ENCODE results near the gene SPRR1A.

The SPRR1A gene

DNA sequence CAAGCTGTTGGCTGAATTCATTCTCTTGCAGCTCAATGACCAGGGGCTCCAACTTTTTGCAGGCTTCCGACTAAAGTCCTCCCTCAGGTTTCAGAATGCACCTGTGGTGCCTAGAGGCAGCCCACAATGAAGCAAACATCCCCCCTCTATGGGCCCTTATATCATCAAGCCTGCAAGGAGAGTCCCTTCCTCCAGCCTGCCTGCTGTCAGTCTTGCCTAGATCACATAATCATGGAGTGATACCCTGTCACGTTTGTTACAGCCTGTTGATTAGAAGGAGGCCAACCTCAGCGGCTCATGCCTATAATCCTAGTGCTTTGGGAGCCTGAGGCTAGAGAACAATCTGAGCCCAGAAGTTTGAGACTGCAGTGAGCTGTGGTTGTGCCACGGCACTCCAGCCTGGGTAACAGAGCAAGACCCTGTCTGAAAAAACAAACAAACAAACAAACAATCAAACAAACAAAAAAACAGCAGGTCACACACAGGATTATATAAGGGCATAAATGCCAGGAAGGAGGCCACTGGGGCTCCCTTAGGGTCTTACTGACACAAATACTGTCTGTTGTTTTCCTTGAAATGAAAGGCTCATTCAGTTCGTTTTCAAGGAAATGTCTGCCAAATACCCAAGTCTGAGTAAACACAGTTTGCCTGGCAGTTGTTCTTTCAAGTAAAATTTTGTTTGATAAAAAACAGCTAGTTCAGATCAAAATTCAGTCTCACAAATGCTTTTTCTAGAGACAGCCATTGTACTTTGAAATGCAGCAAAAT lies 12.9 kb downstream of the SPRR1A start:
- Histone ChIP-seq H3K4me1 (no peaks in the 10 kb centered on the region), H3K36me3 (no peaks in the 10 kb centered on the region), H3K27me3 (no peaks in the 10 kb centered on the region), H3K4me3 (no peak overlapping the region), H3K9me3 (peaks cover 0 to 6% (median 0%) of the 10 kb centered on the region in 3 donors), H3K27ac (no peak overlapping the region)
- no peak for DNase-seq
- no peak for TF ChIP-seq CTCF (IDR thresholded peaks at IDR 0.05)
- intact Hi-C loops (cut with DNase I; ENCODE audit: low total_unique reads) = no loop called here

GRCh38 chr1:152997901-152998300 lies 14.0 kb downstream of the SPRR1A start:
- intact Hi-C loops (cut with DNase I; ENCODE audit: low total_unique reads) = no loop called here
- Histone ChIP-seq H3K4me3 (no peak overlapping the region), H3K36me3 (no peaks in the 10 kb centered on the region), H3K27me3 (no peaks in the 10 kb centered on the region), H3K4me1 (no peaks in the 10 kb centered on the region), H3K27ac (no peak overlapping the region), H3K9me3 (peaks cover 0 to 6% (median 0%) of the 10 kb centered on the region in 3 donors)
- no peak for DNase-seq
- no peak for TF ChIP-seq CTCF (IDR thresholded peaks at IDR 0.05)

- TF ChIP-seq CTCF (IDR thresholded peaks at IDR 0.05) = no peak
- no peak overlapping the region for H3K4me3 ChIP-seq
- peaks cover 0 to 6% (median 0%) of the 10 kb centered on the region in 3 donors for H3K9me3 ChIP-seq
- H3K4me1 ChIP-seq = no peaks in the 10 kb centered on the region
- intact Hi-C loops (cut with DNase I; ENCODE audit: low total_unique reads) = no loop called here
- H3K27me3 ChIP-seq = no peaks in the 10 kb centered on the region
- H3K27ac ChIP-seq = no peak overlapping the region
- no peaks in the 10 kb centered on the region for H3K36me3 ChIP-seq
- DNase-seq = no peak
These were observed 14.6 kb downstream of the SPRR1A start for GRCh38 chr1:152998476-152998875.

DNA sequence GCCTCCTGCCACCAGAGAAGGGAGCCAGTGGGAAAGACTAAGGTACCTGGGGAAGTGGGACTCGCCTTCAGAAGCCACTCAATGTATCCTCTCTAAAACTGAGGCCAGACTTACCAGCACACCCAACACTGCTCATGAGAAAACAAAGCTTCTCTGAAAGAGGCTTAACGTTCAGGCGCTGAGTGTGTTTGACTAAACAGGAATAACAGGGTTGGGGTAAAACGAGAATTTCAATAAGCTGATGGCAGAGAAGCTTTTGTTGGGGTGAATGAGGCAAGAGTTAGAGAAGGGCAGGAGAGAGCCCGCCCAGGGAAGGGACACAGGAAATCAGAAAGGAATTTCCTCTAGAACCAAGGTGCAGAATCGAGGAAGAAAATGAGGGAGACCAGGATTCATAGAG lies 15.9 kb downstream of the SPRR1A start:
- no peak overlapping the region for H3K4me3 ChIP-seq
- no peaks in the 10 kb centered on the region for H3K4me1 ChIP-seq
- no peak overlapping the region for H3K27ac ChIP-seq
- TF ChIP-seq CTCF (IDR thresholded peaks at IDR 0.05) = no peak
- DNase-seq = no peak
- no peaks in the 10 kb centered on the region for H3K27me3 ChIP-seq
- H3K9me3 ChIP-seq = peaks cover 0 to 6% (median 0%) of the 10 kb centered on the region in 3 donors
- H3K36me3 ChIP-seq = no peaks in the 10 kb centered on the region
- intact Hi-C loops (cut with DNase I; ENCODE audit: low total_unique reads) = no loop called here

DNA sequence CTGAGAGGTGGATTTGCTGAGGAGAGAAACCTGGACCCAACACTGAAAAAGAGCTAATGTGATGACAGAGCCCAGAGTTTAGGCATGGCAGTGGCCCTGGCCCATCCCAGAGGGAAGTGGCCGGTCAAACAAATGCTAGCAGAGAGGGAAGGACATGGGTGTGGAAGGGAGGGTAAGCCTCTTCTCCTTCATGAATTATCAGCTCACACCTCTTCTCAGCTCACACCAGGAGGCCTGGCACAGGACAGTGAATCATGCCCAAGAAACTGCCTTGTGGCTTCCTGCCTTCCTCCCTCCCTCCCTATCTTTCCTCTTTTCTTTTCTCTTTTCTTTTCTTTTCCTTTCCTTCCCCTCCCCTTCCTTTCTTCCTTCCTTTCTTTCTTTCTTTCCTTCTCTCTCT lies 16.4 kb downstream of the SPRR1A start:
- no peak for TF ChIP-seq CTCF (IDR thresholded peaks at IDR 0.05)
- no peak overlapping the region for H3K27ac ChIP-seq
- no peak overlapping the region for H3K4me3 ChIP-seq
- H3K4me1 ChIP-seq = no peaks in the 10 kb centered on the region
- no peaks in the 10 kb centered on the region for H3K36me3 ChIP-seq
- H3K9me3 ChIP-seq = peaks cover 0 to 2% (median 0%) of the 10 kb centered on the region in 3 donors
- H3K27me3 ChIP-seq = no peaks in the 10 kb centered on the region
- no peak for DNase-seq
- intact Hi-C loops (cut with DNase I; ENCODE audit: low total_unique reads) = no loop called here
